Measurements from ENCODE around the gene FRMD4A.
A peak's percentile ranks its signal among the peaks of the same experiment; 100 is the strongest.

Gene FRMD4A

DNA sequence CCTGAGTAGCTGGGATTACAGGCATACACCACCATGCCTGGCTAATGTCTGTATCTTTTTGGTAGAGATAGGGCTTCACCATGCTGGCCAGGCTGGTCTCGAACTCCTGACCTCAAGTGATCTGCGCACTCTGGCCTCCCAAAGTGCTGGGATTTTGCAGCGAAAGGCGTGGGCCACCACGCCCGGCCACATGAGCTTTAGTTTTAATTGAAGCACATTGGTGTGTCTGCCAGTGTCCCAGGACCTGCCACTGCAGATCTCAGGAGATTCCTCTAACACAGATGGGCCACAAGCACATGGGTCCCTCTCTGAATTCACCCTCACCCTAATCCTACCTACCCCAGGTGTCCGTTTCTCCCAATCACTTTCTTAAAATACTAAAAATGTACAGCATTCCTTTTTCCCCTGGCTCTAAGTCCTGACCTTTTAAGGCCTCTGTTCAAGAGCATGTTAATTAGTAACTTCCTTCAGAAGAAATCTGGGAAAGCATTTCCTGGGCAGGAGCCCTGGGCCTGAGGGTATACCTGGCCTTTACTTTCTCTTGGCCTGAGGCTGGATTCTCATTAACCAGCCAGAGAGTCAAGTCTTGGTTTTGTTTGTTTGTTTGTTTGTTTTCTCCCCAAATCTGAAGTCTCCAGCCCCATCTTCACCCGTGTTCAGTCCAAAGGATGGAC lies 661.4 kb downstream of the FRMD4A start:
- no peak for DNase-seq (ENCODE audit: low read depth)

DNA sequence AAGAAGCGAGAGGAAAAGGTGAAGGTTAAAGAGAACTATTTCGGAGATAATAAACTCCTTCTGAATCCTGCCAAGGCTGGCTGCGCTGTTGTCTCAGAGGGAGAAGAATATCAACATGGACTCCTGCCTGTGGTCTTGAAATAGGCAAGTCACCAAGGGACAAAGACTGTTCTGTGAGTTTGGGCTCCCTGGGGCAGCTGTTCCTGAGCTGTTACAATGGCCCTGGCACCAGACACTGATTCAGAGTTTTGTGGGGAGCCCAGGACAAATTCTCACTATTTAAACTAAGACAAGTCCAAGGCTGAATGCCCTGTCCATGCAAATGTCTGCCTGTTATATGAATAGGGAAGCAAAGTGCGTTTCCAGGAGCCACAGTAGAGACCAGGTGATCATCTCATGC lies 662.6 kb downstream of the FRMD4A start:
- DNase-seq (ENCODE audit: low read depth) = no peak

- DNase-seq (ENCODE audit: low read depth) = no peak
Measured at GRCh38 chr10:13665516-13666262, 665.0 kb downstream of the FRMD4A start.

- no peak for DNase-seq (ENCODE audit: low read depth)
Measured at GRCh38 chr10:13661256-13661655, 669.5 kb downstream of the FRMD4A start.

GRCh38 chr10:13660551-13660920 lies 670.2 kb downstream of the FRMD4A start:
- no peak for DNase-seq (ENCODE audit: low read depth)

- peak; percentile 35 for DNase-seq (ENCODE audit: low read depth)
Measured at GRCh38 chr10:13659887-13660550, 670.7 kb downstream of the FRMD4A start.

- no peak for DNase-seq (ENCODE audit: low read depth)
Measured at GRCh38 chr10:13658871-13659685, 671.6 kb downstream of the FRMD4A start.

- DNase-seq (ENCODE audit: low read depth) = no peak
Measured at GRCh38 chr10:13658264-13658663, 672.5 kb downstream of the FRMD4A start.

- DNase-seq (ENCODE audit: low read depth) = no peak
Measured at GRCh38 chr10:13657101-13657680, 673.5 kb downstream of the FRMD4A start.

- DNase-seq (ENCODE audit: low read depth) = no peak
Measured at GRCh38 chr10:13656337-13657100, 674.2 kb downstream of the FRMD4A start.

GRCh38 chr10:13654846-13655245 lies 675.9 kb downstream of the FRMD4A start:
- no peak for DNase-seq (ENCODE audit: low read depth)

GRCh38 chr10:13654118-13654830 lies 676.5 kb downstream of the FRMD4A start:
- no peak for DNase-seq (ENCODE audit: low read depth)

DNA sequence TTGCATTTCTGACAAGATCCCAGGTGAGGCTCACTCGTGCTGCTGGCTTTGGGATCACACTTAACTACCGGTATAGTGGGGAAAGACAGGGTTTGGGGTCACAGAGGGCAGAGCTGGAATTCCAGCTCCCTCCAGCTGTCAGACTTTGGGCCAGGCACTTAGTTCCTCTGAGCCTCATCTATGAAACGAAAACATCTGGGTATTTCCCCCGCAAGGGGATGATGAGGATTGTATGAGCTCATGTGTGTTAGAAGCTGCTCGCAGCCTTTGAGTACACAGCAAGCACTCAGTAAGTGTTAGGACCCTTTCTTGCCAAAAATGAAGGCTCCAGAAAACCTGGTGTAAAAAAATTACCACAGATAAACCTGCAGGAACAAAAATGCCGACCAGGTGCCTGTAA lies 677.9 kb downstream of the FRMD4A start:
- DNase-seq (ENCODE audit: low read depth) = no peak

DNA sequence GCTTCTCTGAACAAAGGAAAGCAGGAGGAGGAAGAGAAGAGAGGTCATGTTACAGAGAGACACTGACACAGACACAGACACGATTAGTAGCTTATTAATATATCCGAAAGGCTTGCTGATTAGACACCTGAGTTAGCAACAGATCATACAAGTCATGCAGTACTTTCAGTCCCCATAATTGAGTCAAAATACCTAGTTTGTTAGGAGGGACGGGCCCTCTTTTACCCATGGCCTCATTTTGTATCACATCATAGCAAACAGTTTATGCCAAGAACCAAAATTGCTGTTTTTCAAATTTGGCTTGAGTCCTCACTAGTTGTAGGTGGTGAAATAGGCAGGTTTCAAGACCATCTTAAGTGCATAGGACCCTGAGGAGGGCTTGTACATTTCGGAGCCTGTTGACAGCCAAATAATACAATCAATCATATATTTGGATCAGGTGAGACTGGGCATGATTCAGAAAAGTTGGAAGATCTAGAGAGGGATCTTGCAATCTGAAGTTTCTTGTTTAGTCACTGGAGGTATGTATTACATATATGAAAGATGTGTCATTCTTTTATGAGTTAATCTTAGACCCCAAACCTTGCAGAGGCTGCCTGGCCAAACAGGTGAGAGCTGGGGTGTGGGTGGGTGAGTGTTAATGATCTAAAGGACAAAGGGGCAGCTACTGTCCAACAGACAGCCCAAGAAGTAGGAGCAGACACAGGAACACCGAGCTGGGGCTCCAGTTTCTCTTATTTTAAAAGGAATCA lies 678.6 kb downstream of the FRMD4A start:
- DNase-seq (ENCODE audit: low read depth) = no peak

GRCh38 chr10:13650961-13651360 lies 679.8 kb downstream of the FRMD4A start:
- DNase-seq (ENCODE audit: low read depth) = no peak

GRCh38 chr10:13649844-13650520 lies 680.7 kb downstream of the FRMD4A start:
- no peak for DNase-seq (ENCODE audit: low read depth)

DNA sequence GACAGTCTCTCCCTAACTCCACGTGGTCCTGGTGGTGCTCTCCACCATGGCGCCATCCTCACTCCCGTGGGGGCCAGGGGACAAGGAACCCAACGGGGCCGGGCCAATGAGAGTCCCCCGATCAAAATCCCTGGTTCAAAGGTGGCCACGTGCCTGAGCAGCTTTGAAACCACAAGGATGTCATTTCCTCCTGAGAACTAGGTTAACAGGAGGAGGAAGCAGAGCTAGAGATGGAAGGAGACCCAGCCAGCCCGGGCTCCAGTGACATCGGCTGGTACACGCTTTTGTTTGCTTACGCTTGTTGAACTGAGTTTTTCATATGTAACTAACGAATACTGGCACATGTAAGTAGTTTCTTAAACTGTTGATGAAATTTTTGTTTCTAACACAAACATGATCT lies 682.3 kb downstream of the FRMD4A start:
- DNase-seq (ENCODE audit: low read depth) = no peak

DNA sequence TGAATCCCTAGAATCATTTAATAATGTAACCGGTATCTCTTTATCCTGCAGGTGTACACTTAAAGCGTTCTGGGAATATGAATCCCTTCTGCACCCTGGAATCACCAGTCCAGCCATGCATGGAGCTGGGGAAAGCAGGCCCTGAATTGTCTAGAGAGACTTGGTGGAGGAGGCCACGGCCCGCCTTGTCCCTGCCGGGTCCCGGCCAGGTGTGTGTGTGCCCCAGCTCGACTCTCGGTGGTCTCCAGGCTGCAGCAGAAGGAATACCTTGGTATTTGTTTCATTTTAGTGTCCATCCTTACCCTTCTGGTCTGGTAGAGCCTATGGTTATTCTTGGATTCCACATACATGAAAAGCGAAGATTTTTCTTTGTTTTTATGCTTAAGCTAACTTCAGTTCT lies 685.9 kb downstream of the FRMD4A start:
- no peak for DNase-seq (ENCODE audit: low read depth)

DNA sequence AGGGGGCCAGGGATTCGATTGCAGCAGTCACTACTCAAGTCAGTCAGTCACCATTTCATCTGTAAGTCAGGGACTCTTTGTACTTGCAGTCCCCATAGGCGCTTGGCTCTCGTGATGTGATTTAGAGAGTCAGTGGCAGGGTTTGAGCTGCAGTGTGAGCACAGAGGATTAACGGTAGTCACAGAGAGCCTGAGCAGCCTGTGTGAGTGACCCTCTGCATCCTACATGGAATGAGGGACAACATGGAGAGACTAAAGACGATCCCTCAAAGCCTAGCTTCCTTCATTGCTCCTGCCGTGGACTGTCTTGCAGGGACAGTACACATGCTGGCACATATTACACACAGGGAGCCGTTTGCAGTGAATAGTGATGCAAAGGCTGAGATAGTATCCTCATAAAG lies 687.7 kb downstream of the FRMD4A start:
- DNase-seq (ENCODE audit: low read depth) = no peak
